Mucosa of descending colon (tissue), 3 donors: Measurements from ENCODE around the gene TBCEL. TPM values are rescaled to one million over a fixed set of nuclear protein-coding genes. Genes with fewer than 3 reads are reported as not detected.

Experiments
- ATAC-seq: fragments of 200-7000 bp; cut with Tn5 transposase; one replicate; pipeline ENCODE4 v1.9.1; 2020; ENCODE audit warnings: mild to moderate bottlenecking, moderate library complexity
- DNase-seq, 3 donors: peaks; one replicate each; pipeline ENCODE4 v3.0.0-alpha.2; 2020
- H3K36me3 ChIP-seq: fragments of 200-600 bp; one replicate; pipeline ENCODE4 v1.8.0; 2021; ENCODE audit warnings: low read depth, mild to moderate bottlenecking
- H3K4me1 ChIP-seq: fragments of 200-600 bp; one replicate; pipeline ENCODE4 v1.8.0; 2021; ENCODE audit warnings: low read depth, mild to moderate bottlenecking
- H3K4me3 ChIP-seq: fragments of 200-600 bp; one replicate; pipeline ENCODE4 v1.8.0; 2021; ENCODE audit warnings: mild to moderate bottlenecking
- H3K9me3 ChIP-seq: fragments of 200-600 bp; one replicate; pipeline ENCODE4 v1.8.0; 2021; ENCODE audit warnings: mild to moderate bottlenecking
- intact Hi-C, 2 donors: fragments of 100-400 bp; cut with DNase I in 1 of 2; cut with micrococcal nuclease in 1 of 2; formaldehyde crosslinking; loops; one replicate each; pipeline versions ENCODE4 v1.11.0 to v1.11.1; 2022; cut with DNase I, micrococcal nuclease
- total RNA-seq, 3 donors: library from RNA; stranded (reverse); fragmentation: NEBNext Ultra II Directional in 2 of 3; extraction: Animal tissue kit (Norgen Biotek cat#: 25700) in 2 of 3; gene quantifications; one replicate each; pipeline versions ENCODE4 v1.2.1 to v1.2.4, GENCODE V29; 2021 to 2023
- TF ChIP-seq, protein P1 (sequence below): fragments of 200-600 bp; IDR thresholded peaks from one replicate; pipeline ENCODE4 v1.8.0; 2022; ENCODE audit warnings: antibody characterized with exemption, mild to moderate bottlenecking
- donor health status: DM: no; HTN: no; CAD: no; lungs with moderate emphysema.
- donor health status: DM: no; HTN: no; CAD: no.
- donor health status: DM: no; HTN: yes; CAD: no.

The TBCEL gene
- total RNA-seq, 3 donors from 2014 or later = 11.7 to 36.5 (median 12.8) TPM

DNA sequence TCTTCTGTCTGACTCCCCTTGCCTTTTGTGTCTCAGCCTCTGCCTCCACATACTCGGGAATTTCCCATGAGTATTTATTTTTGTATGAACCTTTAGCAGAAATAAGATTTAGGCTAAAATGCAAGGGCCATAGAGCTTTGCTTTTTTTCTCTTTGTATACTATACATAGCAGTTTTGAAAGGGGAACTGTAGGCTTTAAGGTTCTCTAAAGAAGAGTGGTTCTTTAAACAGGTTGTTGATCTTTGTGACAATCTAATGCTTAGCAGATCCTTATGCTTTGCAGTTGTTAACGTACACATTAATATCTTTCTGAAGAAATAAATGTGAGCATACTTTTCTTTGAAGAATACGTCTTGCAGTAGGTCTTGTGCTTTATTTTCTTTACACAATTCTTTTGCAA is 35.0 kb downstream of the TBCEL start:
- no peaks in the 10 kb centered on the region for H3K36me3 ChIP-seq
- no peaks in the 10 kb centered on the region for H3K9me3 ChIP-seq
- ATAC-seq (no peak), DNase-seq (no peak)
- H3K4me1 ChIP-seq = no peaks in the 10 kb centered on the region
- intact Hi-C loops = no loop called here
- TF ChIP-seq, protein P1, sequence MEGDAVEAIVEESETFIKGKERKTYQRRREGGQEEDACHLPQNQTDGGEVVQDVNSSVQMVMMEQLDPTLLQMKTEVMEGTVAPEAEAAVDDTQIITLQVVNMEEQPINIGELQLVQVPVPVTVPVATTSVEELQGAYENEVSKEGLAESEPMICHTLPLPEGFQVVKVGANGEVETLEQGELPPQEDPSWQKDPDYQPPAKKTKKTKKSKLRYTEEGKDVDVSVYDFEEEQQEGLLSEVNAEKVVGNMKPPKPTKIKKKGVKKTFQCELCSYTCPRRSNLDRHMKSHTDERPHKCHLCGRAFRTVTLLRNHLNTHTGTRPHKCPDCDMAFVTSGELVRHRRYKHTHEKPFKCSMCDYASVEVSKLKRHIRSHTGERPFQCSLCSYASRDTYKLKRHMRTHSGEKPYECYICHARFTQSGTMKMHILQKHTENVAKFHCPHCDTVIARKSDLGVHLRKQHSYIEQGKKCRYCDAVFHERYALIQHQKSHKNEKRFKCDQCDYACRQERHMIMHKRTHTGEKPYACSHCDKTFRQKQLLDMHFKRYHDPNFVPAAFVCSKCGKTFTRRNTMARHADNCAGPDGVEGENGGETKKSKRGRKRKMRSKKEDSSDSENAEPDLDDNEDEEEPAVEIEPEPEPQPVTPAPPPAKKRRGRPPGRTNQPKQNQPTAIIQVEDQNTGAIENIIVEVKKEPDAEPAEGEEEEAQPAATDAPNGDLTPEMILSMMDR = no peak
- no peak overlapping the region for H3K4me3 ChIP-seq

DNA sequence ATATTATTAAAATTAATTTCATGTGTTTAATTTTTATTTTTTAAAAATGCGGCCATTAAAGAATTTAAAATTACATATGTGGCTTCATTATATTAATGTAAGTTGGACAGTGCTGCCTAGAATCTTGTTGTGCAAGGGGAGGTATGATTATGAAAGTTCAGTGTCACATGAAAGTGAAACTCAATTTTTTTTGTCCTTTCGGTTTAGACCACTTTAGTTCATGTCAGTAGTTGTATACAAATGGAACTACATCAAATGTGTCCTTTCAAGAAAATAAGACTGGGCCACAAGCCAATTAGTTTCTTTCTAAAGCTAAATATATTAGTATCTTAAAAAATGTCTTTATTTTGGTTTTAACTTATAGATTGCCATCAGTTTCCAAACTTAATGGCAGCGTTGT is 35.7 kb downstream of the TBCEL start:
- Histone ChIP-seq H3K4me3 (no peak overlapping the region), H3K9me3 (no peaks in the 10 kb centered on the region), H3K36me3 (no peaks in the 10 kb centered on the region), H3K4me1 (no peaks in the 10 kb centered on the region)
- TF ChIP-seq, protein P1 = no peak
- ATAC-seq (no peak), DNase-seq (no peak)
- intact Hi-C loops = no loop called here

DNA sequence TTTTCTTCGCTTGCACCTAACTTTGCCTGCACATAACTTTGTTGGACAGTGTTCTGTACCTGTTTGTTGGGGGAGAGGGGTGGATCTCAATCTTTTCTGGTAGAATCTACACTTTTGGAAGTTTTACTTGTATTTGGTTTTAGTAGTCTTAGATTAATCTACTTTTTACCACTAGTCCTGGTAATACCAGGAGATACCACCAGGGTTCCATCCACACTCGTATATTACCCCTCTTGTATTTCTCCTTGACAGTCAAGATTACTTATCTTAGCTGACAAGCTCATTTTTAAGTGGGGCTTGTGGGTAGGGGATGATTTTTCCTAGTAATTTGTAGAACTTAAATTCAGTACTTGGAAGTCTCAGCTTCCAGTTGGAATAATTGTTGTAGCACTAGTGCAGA is 39.8 kb downstream of the TBCEL start:
- Histone ChIP-seq H3K36me3 (no peaks in the 10 kb centered on the region), H3K4me1 (peaks cover 21% of the 10 kb centered on the region), H3K4me3 (no peak overlapping the region), H3K9me3 (no peaks in the 10 kb centered on the region)
- DNase-seq (no peak), ATAC-seq (no peak)
- TF ChIP-seq, protein P1 = no peak
- intact Hi-C loops = no loop called here

DNA sequence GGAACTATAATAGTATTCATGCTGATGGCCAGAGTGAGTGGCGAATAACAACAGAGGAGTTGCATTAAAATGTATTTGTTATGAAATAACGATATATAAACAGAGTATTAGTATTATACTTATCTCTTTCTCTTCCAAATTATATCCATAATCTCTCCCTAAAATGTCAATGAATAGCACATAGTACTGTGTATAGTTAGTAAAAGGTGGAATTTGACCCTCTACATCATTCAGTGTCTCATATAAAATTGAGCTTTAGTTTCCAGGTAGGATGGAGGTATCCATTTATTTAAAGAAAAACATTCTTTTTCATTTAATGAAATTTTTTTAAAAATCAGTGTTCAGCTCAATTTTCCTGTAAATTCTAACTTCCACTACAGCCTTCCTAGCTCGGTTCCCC is 42.7 kb downstream of the TBCEL start:
- Histone ChIP-seq H3K4me3 (no peak overlapping the region), H3K4me1 (peaks cover 21% of the 10 kb centered on the region), H3K36me3 (no peaks in the 10 kb centered on the region), H3K9me3 (no peaks in the 10 kb centered on the region)
- DNase-seq (no peak), ATAC-seq (peak; percentile 53)
- intact Hi-C loops = no loop called here
- TF ChIP-seq, protein P1 = no peak

DNA sequence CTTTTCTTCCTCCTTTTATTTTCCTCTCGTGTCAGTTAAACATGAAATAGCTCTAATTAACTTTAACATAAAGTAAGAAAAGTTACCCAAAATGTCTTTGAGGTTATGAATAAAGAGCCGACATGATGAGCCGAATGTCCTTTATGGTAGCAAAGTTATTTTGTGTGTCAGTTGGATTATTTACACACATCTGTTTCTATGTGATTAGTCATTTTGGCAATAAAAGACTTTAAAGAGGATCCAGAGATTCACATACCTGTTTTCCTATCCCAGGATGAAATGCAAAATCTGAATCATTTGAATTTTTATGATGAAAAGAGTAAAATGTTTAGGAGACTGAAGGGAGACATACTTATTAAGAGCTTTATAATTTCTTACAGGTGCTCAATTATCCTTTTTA is 43.1 kb downstream of the TBCEL start:
- DNase-seq (no peak), ATAC-seq (no peak)
- H3K9me3 ChIP-seq = no peaks in the 10 kb centered on the region
- intact Hi-C loops = no loop called here
- H3K4me3 ChIP-seq = no peak overlapping the region
- no peaks in the 10 kb centered on the region for H3K36me3 ChIP-seq
- TF ChIP-seq, protein P1 = no peak
- H3K4me1 ChIP-seq = peaks cover 21% of the 10 kb centered on the region

DNA sequence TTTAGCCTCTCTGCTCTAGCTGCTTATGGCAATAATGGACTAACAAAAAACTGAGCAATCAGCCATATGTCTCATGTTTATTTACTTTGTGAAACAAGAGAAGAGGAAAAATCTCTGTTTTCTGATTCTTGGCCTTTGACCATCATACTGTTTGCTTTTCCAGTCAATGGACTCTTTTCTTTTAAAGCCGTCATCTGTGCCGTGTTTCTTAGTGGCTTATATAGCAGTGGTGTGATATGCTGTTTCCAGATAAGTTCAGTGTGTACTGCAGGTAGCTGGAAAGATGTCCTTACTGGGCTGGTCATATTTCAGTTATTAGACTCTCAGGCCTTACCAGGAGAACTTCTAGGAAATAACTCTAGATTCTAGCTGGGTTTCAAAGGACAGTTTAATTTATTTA is 43.6 kb downstream of the TBCEL start:
- H3K4me1 ChIP-seq = peaks cover 21% of the 10 kb centered on the region
- H3K4me3 ChIP-seq = no peak overlapping the region
- no peaks in the 10 kb centered on the region for H3K36me3 ChIP-seq
- ATAC-seq (peak; percentile 92), DNase-seq (peak in 1 of 3 donors; percentile 31)
- intact Hi-C loops = no loop called here
- H3K9me3 ChIP-seq = no peaks in the 10 kb centered on the region
- TF ChIP-seq, protein P1 = no peak
